Neutrophil (primary cell): ENCODE measurements around the gene LRP8.
A peak's percentile ranks its signal among the peaks of the same experiment; 100 is the strongest.

Experiments used
- H3K27ac ChIP-seq: fragments of 200-600 bp; sonication (generic); 2 replicates; pipeline ENCODE4 v1.5.1; 2016; ENCODE audit warnings: mild to moderate bottlenecking, moderate library complexity
- H3K27me3 ChIP-seq: fragments of 200-600 bp; sonication (generic); 2 replicates; pipeline ENCODE4 v1.6.0; 2016; ENCODE audit warnings: mild to moderate bottlenecking
- H3K36me3 ChIP-seq: fragments of 200-600 bp; sonication (generic); 2 replicates; pipeline ENCODE4 v1.5.1; 2017
- H3K4me1 ChIP-seq, 2 experiments: fragments of 200-600 bp in 1 of 2; sonication (generic) in 1 of 2; 1 replicate in 1 of 2; 2 replicates in 1 of 2; pipeline versions ENCODE4 v1.5.1 to v1.6.1; 2013 to 2016; ENCODE audit warnings: low read depth in 1 of 2, low read length in 1 of 2, mild to moderate bottlenecking in 1 of 2, moderate library complexity in 1 of 2; ENCODE audit not compliant: control insufficient read depth in 1 of 2, insufficient read depth in 1 of 2
- H3K4me3 ChIP-seq, 2 experiments: fragments of 200-600 bp in 1 of 2; sonication (generic) in 1 of 2; 1 replicate in 1 of 2; 2 replicates in 1 of 2; pipeline ENCODE4 v1.5.1; 2013 to 2016; ENCODE audit warnings: low read depth in 1 of 2, low read length in 1 of 2, mild to moderate bottlenecking in 1 of 2, moderate library complexity in 1 of 2
- H3K9me3 ChIP-seq: fragments of 200-600 bp; sonication (generic); 2 replicates; pipeline ENCODE4 v1.5.1; 2016
- CTCF ChIP-seq: fragments of 200-600 bp; sonication (generic); IDR thresholded peaks from 2 replicates; pipeline ENCODE4 v1.5.1; 2016; ENCODE audit warnings: antibody characterized with exemption

Gene LRP8

GRCh38 chr1:53279296-53280200 is 48.3 kb downstream of the LRP8 start:
- Histone ChIP-seq H3K27me3 (no peaks in the 10 kb centered on the region), H3K4me1 (no peaks in the 10 kb centered on the region), H3K27ac (no peak overlapping the region), H3K9me3 (no peaks in the 10 kb centered on the region), H3K36me3 (no peaks in the 10 kb centered on the region), H3K4me3 (no peak overlapping the region)
- no peak for TF ChIP-seq CTCF

- Histone ChIP-seq H3K4me3 (no peak overlapping the region), H3K27ac (no peak overlapping the region), H3K36me3 (no peaks in the 10 kb centered on the region), H3K27me3 (no peaks in the 10 kb centered on the region), H3K4me1 (peaks cover 4 to 5% of the 10 kb centered on the region in 2 experiments), H3K9me3 (no peaks in the 10 kb centered on the region)
- peak; percentile 60 for TF ChIP-seq CTCF
Observed at GRCh38 chr1:53278298-53278725, 49.6 kb downstream of the LRP8 start.

- Histone ChIP-seq H3K4me1 (peaks cover 5 to 10% of the 10 kb centered on the region in 2 experiments), H3K36me3 (no peaks in the 10 kb centered on the region), H3K27ac (no peak overlapping the region), H3K27me3 (no peaks in the 10 kb centered on the region), H3K4me3 (no peak overlapping the region), H3K9me3 (no peaks in the 10 kb centered on the region)
- TF ChIP-seq CTCF: no peak
Observed at GRCh38 chr1:53277326-53277725, 50.5 kb downstream of the LRP8 start.

- Histone ChIP-seq H3K27ac (no peak overlapping the region), H3K27me3 (no peaks in the 10 kb centered on the region), H3K4me3 (no peak overlapping the region), H3K36me3 (no peaks in the 10 kb centered on the region), H3K9me3 (no peaks in the 10 kb centered on the region), H3K4me1 (peaks cover 5 to 10% of the 10 kb centered on the region in 2 experiments)
- no peak for TF ChIP-seq CTCF
Observed at GRCh38 chr1:53276902-53277281, 51.0 kb downstream of the LRP8 start.

- H3K27ac ChIP-seq: no peak overlapping the region
- H3K36me3 ChIP-seq: no peaks in the 10 kb centered on the region
- H3K4me3 ChIP-seq: no peak overlapping the region
- H3K27me3 ChIP-seq: no peaks in the 10 kb centered on the region
- no peak for TF ChIP-seq CTCF
- no peaks in the 10 kb centered on the region for H3K9me3 ChIP-seq
- H3K4me1 ChIP-seq: peaks cover 5 to 10% of the 10 kb centered on the region in 2 experiments
Observed at GRCh38 chr1:53276153-53276901, 51.5 kb downstream of the LRP8 start.
